ENCODE measurements around the gene P3R3URF. TPM values are rescaled to one million over a fixed set of nuclear protein-coding genes. Genes with fewer than 3 reads are reported as not detected.

The P3R3URF gene
- total RNA-seq, 1 donor from 2014 or later = not detected

DNA sequence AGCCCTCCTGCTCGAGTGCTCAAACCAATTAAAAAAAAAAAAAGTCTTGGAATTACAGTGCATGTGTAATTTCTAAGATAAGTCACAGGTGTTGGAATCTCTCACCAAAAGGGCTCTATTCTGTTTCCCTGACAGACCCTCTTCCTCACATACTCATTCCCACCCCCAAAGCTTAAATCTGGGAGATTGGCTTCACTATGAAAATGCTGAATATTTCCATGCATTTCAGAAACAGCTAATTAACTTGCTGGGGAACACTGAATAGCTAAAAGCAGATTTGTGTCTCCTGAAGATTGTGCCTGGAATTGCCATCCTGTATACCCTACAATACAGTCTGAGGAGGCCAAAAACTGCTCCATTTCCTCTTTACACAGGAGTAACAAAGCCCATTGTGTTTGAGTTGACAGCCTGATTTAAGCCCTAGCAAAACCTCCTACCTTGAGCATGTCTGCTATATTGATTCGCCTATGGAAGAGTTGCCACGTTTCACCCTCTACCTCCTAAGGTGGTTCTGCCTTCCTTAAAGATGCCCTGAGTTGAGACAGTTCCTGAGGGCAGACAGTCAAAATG, 42.4 kb downstream of the P3R3URF start:
- no peak for DNase-seq
- intact Hi-C loops (cut with micrococcal nuclease) = loop anchor here (1.0 to 5.0 kb wide), 2 partner anchors 43 to 447 kb away; partner anchors contain the start of genes P3R3URF and TSPAN1
- TF ChIP-seq, protein P1, sequence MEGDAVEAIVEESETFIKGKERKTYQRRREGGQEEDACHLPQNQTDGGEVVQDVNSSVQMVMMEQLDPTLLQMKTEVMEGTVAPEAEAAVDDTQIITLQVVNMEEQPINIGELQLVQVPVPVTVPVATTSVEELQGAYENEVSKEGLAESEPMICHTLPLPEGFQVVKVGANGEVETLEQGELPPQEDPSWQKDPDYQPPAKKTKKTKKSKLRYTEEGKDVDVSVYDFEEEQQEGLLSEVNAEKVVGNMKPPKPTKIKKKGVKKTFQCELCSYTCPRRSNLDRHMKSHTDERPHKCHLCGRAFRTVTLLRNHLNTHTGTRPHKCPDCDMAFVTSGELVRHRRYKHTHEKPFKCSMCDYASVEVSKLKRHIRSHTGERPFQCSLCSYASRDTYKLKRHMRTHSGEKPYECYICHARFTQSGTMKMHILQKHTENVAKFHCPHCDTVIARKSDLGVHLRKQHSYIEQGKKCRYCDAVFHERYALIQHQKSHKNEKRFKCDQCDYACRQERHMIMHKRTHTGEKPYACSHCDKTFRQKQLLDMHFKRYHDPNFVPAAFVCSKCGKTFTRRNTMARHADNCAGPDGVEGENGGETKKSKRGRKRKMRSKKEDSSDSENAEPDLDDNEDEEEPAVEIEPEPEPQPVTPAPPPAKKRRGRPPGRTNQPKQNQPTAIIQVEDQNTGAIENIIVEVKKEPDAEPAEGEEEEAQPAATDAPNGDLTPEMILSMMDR (IDR thresholded peaks at IDR 0.05) = no peak
- peaks cover 8% of the 10 kb centered on the region for H3K36me3 Mint-ChIP-seq (ENCODE audit: low read depth)
- POLR2A ChIA-PET = no interaction called here
- peaks cover 25% of the 10 kb centered on the region for H3K4me1 Mint-ChIP-seq
- peak overlapping the region; percentile 93 for H3K4me3 Mint-ChIP-seq
- CTCF ChIA-PET = no interaction called here
- H3K9me3 Mint-ChIP-seq = no peaks in the 10 kb centered on the region
- H3K27me3 Mint-ChIP-seq = peaks cover 34% of the 10 kb centered on the region
- ATAC-seq (ENCODE audit: low read depth) = no peak
- H3K27ac Mint-ChIP-seq = no peak overlapping the region

DNA sequence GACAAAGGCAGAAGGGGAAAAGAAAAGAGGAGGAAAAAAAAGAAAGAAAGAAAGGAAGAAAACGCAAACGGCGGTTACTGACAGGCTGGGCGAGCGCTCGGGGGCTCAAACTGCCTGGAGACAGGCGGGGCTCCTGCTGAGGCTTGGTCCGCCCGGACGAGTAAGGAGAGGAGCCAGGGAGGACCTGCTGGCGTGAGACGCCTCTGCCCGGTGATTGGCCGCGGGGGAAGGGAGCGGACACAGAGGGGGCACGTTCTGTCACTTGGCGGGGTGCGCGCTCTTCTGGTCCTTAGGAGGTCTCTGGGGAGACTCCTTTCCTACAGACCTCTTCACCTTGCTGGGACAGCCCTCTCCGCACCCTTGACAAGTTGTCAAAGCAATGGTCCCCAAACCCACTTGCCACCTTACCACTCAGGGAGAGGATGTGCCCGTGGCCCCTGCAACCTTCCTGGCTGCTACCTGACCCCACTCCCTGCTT, 43.1 kb downstream of the P3R3URF start:
- ChIA-PET CTCF (no interaction called here), POLR2A (interaction anchor here (1.6 kb wide), 1 partner anchor 34 kb away, joined by 3 read pairs; no protein-coding TSS in a partner anchor)
- Mint-ChIP-seq H3K4me1 (peaks cover 25% of the 10 kb centered on the region), H3K4me3 (peak overlapping the region; percentile 93), H3K27ac (peak overlapping the region; percentile 83), H3K9me3 (no peaks in the 10 kb centered on the region), H3K36me3 (ENCODE audit: low read depth) (peaks cover 8% of the 10 kb centered on the region), H3K27me3 (peaks cover 30% of the 10 kb centered on the region)
- DNase-seq = no peak
- intact Hi-C loops (cut with micrococcal nuclease) = loop anchor here (1.0 to 5.0 kb wide), 2 partner anchors 44 to 446 kb away; partner anchors contain the start of genes P3R3URF and TSPAN1
- peak; percentile 51 for ATAC-seq (ENCODE audit: low read depth)
- TF ChIP-seq, protein P1 (IDR thresholded peaks at IDR 0.05) = no peak

DNA sequence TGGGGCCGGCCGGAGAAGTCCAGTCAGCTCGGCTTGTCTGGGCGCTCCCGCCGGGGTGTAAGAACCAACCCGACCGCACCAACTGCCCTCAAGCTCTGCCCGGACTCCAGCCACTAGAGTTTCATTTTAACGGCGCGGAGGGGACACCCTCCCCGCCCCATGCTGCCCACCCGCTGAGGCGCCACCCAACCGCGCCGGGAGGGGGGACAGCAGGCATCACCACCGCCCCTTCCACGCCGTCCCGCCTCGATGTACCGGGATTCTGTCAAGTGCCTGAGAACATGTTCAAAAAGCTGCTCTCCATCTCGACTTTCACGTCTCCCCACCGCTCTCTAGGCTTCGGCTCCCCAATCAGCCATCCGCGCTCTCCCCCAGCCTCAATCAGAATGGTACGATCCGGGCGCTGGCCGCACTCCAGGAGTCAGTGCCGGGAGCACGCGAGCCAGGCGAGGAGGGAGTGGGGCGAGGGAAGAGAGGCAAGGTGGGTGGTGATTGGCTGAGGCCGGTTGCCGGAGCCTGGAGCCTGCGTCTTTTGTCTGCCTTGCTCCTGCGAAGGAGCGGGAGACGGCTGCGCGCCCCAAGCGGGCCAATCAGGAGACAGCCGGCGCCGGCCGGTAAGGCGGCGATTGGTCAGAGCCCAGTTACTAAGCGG, 43.6 kb downstream of the P3R3URF start, which contains the start of gene PIK3R3:
PIK3R3 (minus strand) TSS at position 101 of the 652 bp plus-strand sequence. CDS start 677 bp downstream, outside the sequence.
- Mint-ChIP-seq H3K4me1 (peaks cover 25% of the 10 kb centered on the region), H3K27me3 (peaks cover 34% of the 10 kb centered on the region), H3K9me3 (no peaks in the 10 kb centered on the region), H3K27ac (peak within 1 kb of the TSS; percentile 83), H3K36me3 (ENCODE audit: low read depth) (peaks cover 8% of the 10 kb centered on the region), H3K4me3 (peak within 1 kb of the TSS; percentile 93)
- TF ChIP-seq, protein P1 (IDR thresholded peaks at IDR 0.05) = no peak
- ChIA-PET CTCF (no interaction called here), POLR2A (interaction anchor here (0.6 to 1.6 kb wide), 4 partner anchors 17 to 1305 kb away, joined by 3 to 4 read pairs (median 3); no protein-coding TSS in a partner anchor)
- peak; percentile 75 for DNase-seq
- ATAC-seq (ENCODE audit: low read depth) = peak; percentile 89
- intact Hi-C loops (cut with micrococcal nuclease) = loop anchor here (1.0 to 5.0 kb wide), 3 partner anchors 45 to 445 kb away; partner anchors contain the start of genes P3R3URF and TSPAN1

DNA sequence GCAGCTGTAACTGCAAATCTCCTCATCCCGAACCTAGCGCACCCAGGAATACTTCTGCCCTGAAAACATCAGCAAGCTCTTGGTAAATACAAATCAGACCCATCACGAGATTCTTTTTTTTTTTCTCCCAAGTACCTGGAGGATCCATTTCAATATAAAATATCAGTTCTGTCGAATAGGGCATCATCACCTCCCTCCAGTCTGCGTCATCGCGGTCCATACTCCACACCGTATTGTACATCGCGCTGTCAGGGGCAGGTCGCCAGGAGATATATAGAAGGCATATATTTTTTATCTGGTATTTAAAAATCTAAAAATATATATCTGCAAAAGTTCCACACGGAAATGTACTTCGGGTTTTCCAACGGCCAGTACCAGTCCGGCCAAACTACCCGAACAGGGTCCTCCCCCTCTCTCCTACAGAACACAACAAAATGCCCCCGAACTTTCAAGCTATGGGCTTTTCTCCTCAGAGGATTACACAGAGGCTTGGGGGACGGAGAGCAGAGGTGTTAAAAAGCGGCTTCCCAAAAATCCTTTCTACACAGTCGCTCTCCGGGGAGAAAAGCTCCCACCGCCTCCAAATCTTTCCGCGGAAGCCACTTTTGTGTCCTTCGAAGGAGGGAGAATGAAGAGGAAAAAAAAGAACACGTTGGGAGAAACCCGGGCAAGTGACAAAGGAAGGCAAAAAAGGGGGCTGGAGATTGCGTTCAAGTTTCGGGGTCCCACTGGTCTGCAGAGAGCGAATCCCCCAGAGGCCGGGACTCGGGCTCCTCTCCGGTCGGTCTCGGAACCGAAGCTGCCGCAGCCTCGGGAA, 44.4 kb downstream of the P3R3URF start:
- intact Hi-C loops (cut with micrococcal nuclease) = loop anchor here (1.0 to 5.0 kb wide), 2 partner anchors 45 to 89 kb away; partner anchors contain the start of genes P3R3URF and TSPAN1
- peaks cover 8% of the 10 kb centered on the region for H3K36me3 Mint-ChIP-seq (ENCODE audit: low read depth)
- ChIA-PET POLR2A (interaction anchor here (0.6 to 1.6 kb wide), 7 partner anchors 17 to 1305 kb away, joined by 3 to 5 read pairs (median 3); no protein-coding TSS in a partner anchor), CTCF (interaction anchor here (0.6 kb wide), 1 partner anchor 152 kb away, joined by 3 read pairs; no protein-coding TSS in a partner anchor)
- TF ChIP-seq, protein P1 (IDR thresholded peaks at IDR 0.05) = no peak
- H3K4me3 Mint-ChIP-seq = peak overlapping the region; percentile 93
- peaks cover 25% of the 10 kb centered on the region for H3K4me1 Mint-ChIP-seq
- no peak for ATAC-seq (ENCODE audit: low read depth)
- no peaks in the 10 kb centered on the region for H3K9me3 Mint-ChIP-seq
- H3K27ac Mint-ChIP-seq = peak overlapping the region; percentile 50
- H3K27me3 Mint-ChIP-seq = peaks cover 33% of the 10 kb centered on the region
- peak; percentile 15 for DNase-seq

Measured in activated B cell treated with CpG ODN at 0.5 μM for 24 hours (primary cell).